Right cardiac atrium (tissue), 5 donors: ENCODE measurements around the gene CSF2. TPM values are rescaled to one million over a fixed set of nuclear protein-coding genes. Genes with fewer than 3 reads are reported as not detected.

ENCODE experiments used
- ATAC-seq, 2 donors: fragments of 200-7000 bp; cut with Tn5 transposase; one replicate each; pipeline versions ENCODE4 v1.8.0 to v1.9.1; 2020; ENCODE audit warnings: moderate library complexity in 2 of 2, mild to moderate bottlenecking in 1 of 2
- DNase-seq, 3 donors: peaks; one replicate each; pipeline ENCODE4 v3.0.0-alpha.2; 2020
- H3K27ac ChIP-seq: one replicate; pipeline ENCODE4 v1.5.1; 2013; ENCODE audit warnings: mild to moderate bottlenecking, low read length, control low read depth, moderate library complexity
- H3K27me3 ChIP-seq: one replicate; pipeline ENCODE4 v1.6.1; 2013; ENCODE audit not compliant: control insufficient read depth, insufficient read depth
- H3K4me1 ChIP-seq: one replicate; pipeline ENCODE4 v1.6.1; 2013; ENCODE audit warnings: low read length; ENCODE audit not compliant: control insufficient read depth, insufficient read depth
- H3K4me3 ChIP-seq: one replicate; pipeline ENCODE4 v1.5.1; 2013; ENCODE audit warnings: low read length, control low read depth
- H3K9me3 ChIP-seq: one replicate; pipeline ENCODE4 v1.6.1; 2013; ENCODE audit warnings: low read length; ENCODE audit not compliant: control insufficient read depth
- WGBS: extraction: QIAGEN DNeasy Blood & Tissue Kit; methylation state at CpG from one replicate; pipeline ENCODE4 v1.1.7; 2013; 5-methylcytosine and 5-hydroxymethylcytosine counted together
- intact Hi-C, 4 donors: fragments of 100-400 bp; cut with DNase I; formaldehyde crosslinking; loops; one replicate each; pipeline versions ENCODE4 v1.11.0 to v1.14.0; 2022 to 2023
- polyA plus RNA-seq: library from polyadenylated mRNA; stranded (reverse); fragments of 200-250 nt; gene quantifications from one replicate; pipeline ENCODE4 v1.2.3, GENCODE V29; 2013
- total RNA-seq, 4 donors: library from RNA; stranded (reverse); fragmentation: NEBNext Ultra II Directional; extraction: Animal tissue kit (Norgen Biotek cat#: 25700); gene quantifications; one replicate each; pipeline ENCODE4 v1.2.1, GENCODE V29; 2021
- donor health status: healthy with polysubstance abuse.
- donor health status: DM: no; HTN: yes; CAD: no.
- donor health status: DM: no; HTN: no; CAD: no.
- donor health status: DM: no; HTN: yes; CAD: no; lungs with severe emphysema.
- donor health status: DM: yes; HTN: yes; CAD: no.

The CSF2 gene
- total and polyA plus RNA-seq, 5 donors = not detected

- Histone ChIP-seq H3K27me3 (no peaks in the 10 kb centered on the region), H3K4me3 (no peak overlapping the region), H3K27ac (no peak overlapping the region), H3K4me1 (no peaks in the 10 kb centered on the region), H3K9me3 (no peaks in the 10 kb centered on the region)
- no peak for ATAC-seq
- DNase-seq = no peak
- intact Hi-C loops = no loop called here
- WGBS = 93% methylated on average over 4 of the region's 4 CpGs
Measured at GRCh38 chr5:132072070-132072469, 1.5 kb upstream of the CSF2 start.

GRCh38 chr5:132072528-132072927 is 1.1 kb upstream of the CSF2 start:
- Histone ChIP-seq H3K4me3 (no peak overlapping the region), H3K4me1 (no peaks in the 10 kb centered on the region), H3K9me3 (no peaks in the 10 kb centered on the region), H3K27me3 (no peaks in the 10 kb centered on the region), H3K27ac (no peak overlapping the region)
- ATAC-seq (no peak), DNase-seq (no peak)
- intact Hi-C loops = no loop called here
- WGBS = 91% methylated on average over 2 of the region's 2 CpGs

GRCh38 chr5:132074091-132074771 is 642 bp downstream of the CSF2 start:
- ATAC-seq (no peak), DNase-seq (no peak)
- H3K4me1 ChIP-seq = no peaks in the 10 kb centered on the region
- H3K27me3 ChIP-seq = no peaks in the 10 kb centered on the region
- intact Hi-C loops = no loop called here
- no peak overlapping the region for H3K27ac ChIP-seq
- 92% methylated on average over 7 of the region's 7 CpGs for WGBS
- no peak overlapping the region for H3K4me3 ChIP-seq
- H3K9me3 ChIP-seq = no peaks in the 10 kb centered on the region

- WGBS = 84% methylated on average over 16 of the region's 16 CpGs
- no peak overlapping the region for H3K4me3 ChIP-seq
- intact Hi-C loops = no loop called here
- H3K27ac ChIP-seq = no peak overlapping the region
- no peaks in the 10 kb centered on the region for H3K9me3 ChIP-seq
- H3K27me3 ChIP-seq = no peaks in the 10 kb centered on the region
- DNase-seq (no peak), ATAC-seq (no peak)
- no peaks in the 10 kb centered on the region for H3K4me1 ChIP-seq
Measured at GRCh38 chr5:132074772-132075718, 1.5 kb downstream of the CSF2 start.

- no peak for ATAC-seq
- H3K9me3 ChIP-seq = no peaks in the 10 kb centered on the region
- intact Hi-C loops = no loop called here
- no peak for DNase-seq
- H3K4me3 ChIP-seq = no peak overlapping the region
- no peaks in the 10 kb centered on the region for H3K4me1 ChIP-seq
- H3K27me3 ChIP-seq = no peaks in the 10 kb centered on the region
- 86% methylated on average over 2 of the region's 2 CpGs for WGBS
- no peak overlapping the region for H3K27ac ChIP-seq
Measured at GRCh38 chr5:132075719-132076077, 2.1 kb downstream of the CSF2 start.

GRCh38 chr5:132076202-132076830 is 2.7 kb downstream of the CSF2 start:
- no peak overlapping the region for H3K4me3 ChIP-seq
- H3K4me1 ChIP-seq = no peaks in the 10 kb centered on the region
- H3K27me3 ChIP-seq = no peaks in the 10 kb centered on the region
- intact Hi-C loops = no loop called here
- H3K9me3 ChIP-seq = no peaks in the 10 kb centered on the region
- no peak overlapping the region for H3K27ac ChIP-seq
- ATAC-seq (no peak), DNase-seq (no peak)
- WGBS = 91% methylated on average over 11 of the region's 11 CpGs

- DNase-seq = no peak
- intact Hi-C loops = no loop called here
Measured at GRCh38 chr5:132076983-132077382, 3.4 kb downstream of the CSF2 start.

GRCh38 chr5:132079081-132079480 is 5.5 kb downstream of the CSF2 start:
- intact Hi-C loops = no loop called here
- H3K4me3 ChIP-seq = no peak overlapping the region
- WGBS = 72% methylated on average over 4 of the region's 4 CpGs
- no peaks in the 10 kb centered on the region for H3K27me3 ChIP-seq
- DNase-seq (no peak), ATAC-seq (no peak)
- H3K4me1 ChIP-seq = no peaks in the 10 kb centered on the region
- H3K27ac ChIP-seq = no peak overlapping the region
- no peaks in the 10 kb centered on the region for H3K9me3 ChIP-seq

More at GRCh38 chr5:132076983-132077382, 3.4 kb downstream of the CSF2 start:
- no peaks in the 10 kb centered on the region for H3K27me3 ChIP-seq
- H3K9me3 ChIP-seq = no peaks in the 10 kb centered on the region
- no peak overlapping the region for H3K4me3 ChIP-seq
- no peak overlapping the region for H3K27ac ChIP-seq
- 93% methylated on average over 8 of the region's 8 CpGs for WGBS
- ATAC-seq = no peak
- no peaks in the 10 kb centered on the region for H3K4me1 ChIP-seq

GRCh38 chr5:132079619-132080018 is 6.0 kb downstream of the CSF2 start:
- WGBS = 64% methylated on average over 3 of the region's 3 CpGs
- Histone ChIP-seq H3K27ac (no peak overlapping the region), H3K4me3 (no peak overlapping the region), H3K27me3 (no peaks in the 10 kb centered on the region), H3K4me1 (no peaks in the 10 kb centered on the region), H3K9me3 (no peaks in the 10 kb centered on the region)
- ATAC-seq (no peak), DNase-seq (no peak)
- intact Hi-C loops = no loop called here

GRCh38 chr5:132080595-132080994 is 7.0 kb downstream of the CSF2 start:
- no peak overlapping the region for H3K27ac ChIP-seq
- no peak for ATAC-seq
- 91% methylated on average over 3 of the region's 3 CpGs for WGBS
- no peaks in the 10 kb centered on the region for H3K9me3 ChIP-seq
- peaks cover 2% of the 10 kb centered on the region for H3K4me1 ChIP-seq
- H3K4me3 ChIP-seq = no peak overlapping the region
- H3K27me3 ChIP-seq = no peaks in the 10 kb centered on the region
- intact Hi-C loops = no loop called here
- no peak for DNase-seq

GRCh38 chr5:132081458-132081857 is 7.9 kb downstream of the CSF2 start:
- Histone ChIP-seq H3K4me1 (peaks cover 6% of the 10 kb centered on the region), H3K27me3 (no peaks in the 10 kb centered on the region), H3K27ac (no peak overlapping the region), H3K9me3 (no peaks in the 10 kb centered on the region), H3K4me3 (no peak overlapping the region)
- DNase-seq (no peak), ATAC-seq (no peak)
- WGBS = 88% methylated on average over 3 of the region's 3 CpGs
- intact Hi-C loops = no loop called here
